Measurements from ENCODE around the gene TIGAR.

The TIGAR gene

DNA sequence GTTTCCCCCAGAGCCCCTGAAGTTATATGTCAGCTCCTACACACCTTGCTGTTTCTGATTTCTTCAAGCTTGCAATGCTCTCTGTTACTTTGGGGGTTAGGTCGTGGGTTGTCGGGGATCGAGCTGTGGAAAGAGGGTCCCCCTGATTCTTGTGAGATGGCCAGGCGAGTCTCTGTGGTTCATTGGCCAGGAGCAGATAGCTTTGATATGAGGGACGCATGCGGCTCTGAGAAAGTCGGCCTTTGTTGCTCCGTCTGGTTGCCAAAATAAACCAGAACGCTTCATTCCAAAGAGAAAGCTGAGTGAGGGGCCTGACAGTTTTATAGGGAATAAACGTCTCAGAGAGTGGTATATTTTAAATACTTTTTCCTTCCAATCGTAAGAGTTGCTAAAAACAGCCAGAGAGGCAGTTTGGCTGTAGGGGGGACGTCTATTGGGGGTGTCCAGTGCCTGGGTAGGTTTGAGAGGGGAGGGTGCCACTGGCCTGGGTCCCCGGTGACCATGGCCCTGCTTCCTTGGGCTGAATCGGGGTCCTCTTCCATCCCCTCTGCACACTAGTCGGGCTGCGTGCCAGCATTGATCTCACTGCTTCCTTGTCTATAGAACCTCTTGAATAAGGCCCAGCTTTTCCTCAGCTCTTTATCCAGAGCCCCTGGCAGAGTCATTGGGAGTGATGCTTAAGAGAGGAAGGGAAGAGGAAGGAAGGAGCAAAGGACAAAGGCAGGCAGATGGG is 28.5 kb upstream of the TIGAR start:
- CTCF ChIA-PET, result no interaction called here
- POLR2A ChIA-PET (ENCODE audit: low non-redundant PET), result no interaction called here
- no peak for DNase-seq (ENCODE audit: low spot score)

DNA sequence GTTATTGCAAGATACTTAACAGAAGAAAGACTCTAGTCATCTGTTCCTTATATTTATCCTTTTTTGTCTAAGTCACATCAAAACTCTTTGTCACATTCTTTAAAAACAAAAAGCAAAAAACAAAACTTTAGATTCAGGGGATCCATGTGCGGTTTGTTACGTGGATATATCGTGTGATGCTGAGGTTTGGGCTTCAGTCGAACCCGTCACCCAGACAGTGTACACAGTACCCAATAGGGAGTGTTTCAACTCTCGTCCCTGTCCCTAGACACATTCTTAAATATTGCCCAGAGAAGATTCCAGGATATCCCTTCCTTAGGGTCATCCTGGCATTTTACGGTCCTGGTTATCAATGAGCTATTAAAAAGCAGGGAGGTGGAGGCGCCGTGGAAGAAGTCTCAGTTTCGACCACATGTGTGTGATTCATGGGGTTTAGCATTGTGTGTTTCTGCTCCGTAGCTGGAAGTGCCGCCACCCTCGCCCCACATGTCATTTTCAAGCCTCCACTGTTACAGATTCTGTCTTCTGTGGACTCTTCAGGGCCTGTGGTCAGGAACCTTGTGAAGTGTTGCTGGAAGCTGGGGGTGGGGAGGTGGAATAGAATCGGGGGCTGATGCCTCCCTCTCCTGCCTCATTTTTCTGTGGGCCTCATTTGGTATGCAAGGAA is 27.6 kb upstream of the TIGAR start:
- ChIA-PET POLR2A (ENCODE audit: low non-redundant PET) (no interaction called here), CTCF (interaction anchor here (0.7 kb wide), 2 partner anchors 16 to 515 kb away, joined by 3 read pairs; no protein-coding TSS in a partner anchor)
- TF ChIP-seq, protein P1, sequence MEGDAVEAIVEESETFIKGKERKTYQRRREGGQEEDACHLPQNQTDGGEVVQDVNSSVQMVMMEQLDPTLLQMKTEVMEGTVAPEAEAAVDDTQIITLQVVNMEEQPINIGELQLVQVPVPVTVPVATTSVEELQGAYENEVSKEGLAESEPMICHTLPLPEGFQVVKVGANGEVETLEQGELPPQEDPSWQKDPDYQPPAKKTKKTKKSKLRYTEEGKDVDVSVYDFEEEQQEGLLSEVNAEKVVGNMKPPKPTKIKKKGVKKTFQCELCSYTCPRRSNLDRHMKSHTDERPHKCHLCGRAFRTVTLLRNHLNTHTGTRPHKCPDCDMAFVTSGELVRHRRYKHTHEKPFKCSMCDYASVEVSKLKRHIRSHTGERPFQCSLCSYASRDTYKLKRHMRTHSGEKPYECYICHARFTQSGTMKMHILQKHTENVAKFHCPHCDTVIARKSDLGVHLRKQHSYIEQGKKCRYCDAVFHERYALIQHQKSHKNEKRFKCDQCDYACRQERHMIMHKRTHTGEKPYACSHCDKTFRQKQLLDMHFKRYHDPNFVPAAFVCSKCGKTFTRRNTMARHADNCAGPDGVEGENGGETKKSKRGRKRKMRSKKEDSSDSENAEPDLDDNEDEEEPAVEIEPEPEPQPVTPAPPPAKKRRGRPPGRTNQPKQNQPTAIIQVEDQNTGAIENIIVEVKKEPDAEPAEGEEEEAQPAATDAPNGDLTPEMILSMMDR (conservative IDR thresholded peaks at IDR 0.05; ENCODE audit: low read depth), result no peak
- DNase-seq (ENCODE audit: low spot score), result no peak
- H3K27ac ChIP-seq, result no peak overlapping the region

More for the DNA sequence above, 28.5 kb upstream of the TIGAR start:
- H3K27ac ChIP-seq, result no peak overlapping the region
- TF ChIP-seq, protein P1 (conservative IDR thresholded peaks at IDR 0.05; ENCODE audit: low read depth), result no peak

DNA sequence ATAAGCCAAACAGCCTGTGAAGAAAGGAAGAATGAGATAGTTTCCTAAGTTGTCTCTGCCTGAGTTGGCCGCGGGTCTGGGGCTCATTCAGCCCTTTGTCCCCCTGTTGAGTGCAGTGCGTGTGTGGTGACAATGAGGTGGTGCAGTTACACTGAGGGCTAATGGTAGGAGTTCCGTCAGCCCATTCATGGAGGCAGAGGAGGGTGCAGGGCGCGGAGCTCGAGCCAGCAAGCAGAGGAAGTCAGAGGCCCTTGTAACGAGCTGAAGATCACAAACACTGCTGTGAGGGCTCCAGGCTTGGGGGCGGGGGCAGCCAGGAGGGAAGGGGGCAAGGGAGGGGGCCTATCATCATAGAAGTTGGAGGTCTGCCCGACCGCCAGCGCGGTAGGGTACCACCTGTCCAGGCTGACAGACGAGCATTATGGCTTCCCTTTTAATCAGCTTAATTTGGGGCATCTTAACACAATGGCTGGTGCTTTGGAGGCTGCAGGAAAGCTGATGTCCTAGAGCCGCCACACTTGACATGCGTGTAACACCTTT is 27.0 kb upstream of the TIGAR start:
- TF ChIP-seq, protein P1 (conservative IDR thresholded peaks at IDR 0.05; ENCODE audit: low read depth), result no peak
- no peak overlapping the region for H3K27ac ChIP-seq
- ChIA-PET CTCF (interaction anchor here (0.7 kb wide), 2 partner anchors 17 to 514 kb away, joined by 3 read pairs; no protein-coding TSS in a partner anchor), POLR2A (ENCODE audit: low non-redundant PET) (no interaction called here)
- DNase-seq (ENCODE audit: low spot score), result no peak

DNA sequence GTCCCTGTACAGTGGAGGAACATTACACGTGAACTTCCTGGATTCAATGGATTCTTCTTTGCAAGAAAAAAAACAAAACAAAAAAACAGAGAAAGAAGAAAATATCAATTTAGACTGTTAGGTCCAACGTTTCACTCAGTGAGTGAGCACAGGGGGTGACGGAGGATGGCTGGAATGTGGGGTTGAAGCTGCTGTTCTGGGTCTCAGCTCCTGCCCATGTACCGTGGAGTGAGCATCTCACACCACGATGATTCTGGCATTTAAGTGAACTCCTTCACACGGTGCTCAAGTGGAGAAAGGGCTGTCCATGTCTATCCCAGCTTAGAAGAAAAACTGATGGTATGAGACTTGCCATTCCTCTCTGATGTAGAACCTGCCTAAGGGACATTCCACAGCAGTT is 24.3 kb upstream of the TIGAR start:
- DNase-seq (ENCODE audit: low spot score), result no peak
- POLR2A ChIA-PET (ENCODE audit: low non-redundant PET), result no interaction called here
- TF ChIP-seq, protein P1 (conservative IDR thresholded peaks at IDR 0.05; ENCODE audit: low read depth), result no peak
- no peak overlapping the region for H3K27ac ChIP-seq
- CTCF ChIA-PET, result interaction anchor here (0.7 kb wide), 1 partner anchor 10 kb away, joined by 3 read pairs; no protein-coding TSS in a partner anchor

DNA sequence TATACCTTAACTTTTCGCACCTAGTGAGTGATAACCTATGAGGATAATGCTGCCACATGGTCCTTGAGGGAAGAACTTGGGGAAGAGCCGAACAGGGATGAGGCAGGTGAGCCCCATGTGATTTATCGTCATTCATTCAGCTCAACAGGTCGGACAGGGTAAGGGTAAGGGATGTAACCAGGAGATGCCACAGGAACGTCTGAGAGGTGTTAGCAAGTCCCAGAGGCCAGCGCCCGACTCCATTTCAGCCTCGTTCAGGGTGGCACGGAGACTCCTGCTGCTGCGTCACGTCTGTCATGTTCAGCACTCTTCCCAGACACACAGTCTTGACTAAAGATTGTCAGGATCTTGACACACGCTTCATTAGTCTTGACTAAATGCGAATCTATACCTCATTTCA is 23.4 kb upstream of the TIGAR start:
- CTCF ChIA-PET, result interaction anchor here (0.6 to 0.7 kb wide), 2 partner anchors 28 to 180 kb away, joined by 3 to 4 read pairs; no protein-coding TSS in a partner anchor
- TF ChIP-seq, protein P1 (conservative IDR thresholded peaks at IDR 0.05; ENCODE audit: low read depth), result no peak
- H3K27ac ChIP-seq, result no peak overlapping the region
- no peak for DNase-seq (ENCODE audit: low spot score)
- POLR2A ChIA-PET (ENCODE audit: low non-redundant PET), result no interaction called here

DNA sequence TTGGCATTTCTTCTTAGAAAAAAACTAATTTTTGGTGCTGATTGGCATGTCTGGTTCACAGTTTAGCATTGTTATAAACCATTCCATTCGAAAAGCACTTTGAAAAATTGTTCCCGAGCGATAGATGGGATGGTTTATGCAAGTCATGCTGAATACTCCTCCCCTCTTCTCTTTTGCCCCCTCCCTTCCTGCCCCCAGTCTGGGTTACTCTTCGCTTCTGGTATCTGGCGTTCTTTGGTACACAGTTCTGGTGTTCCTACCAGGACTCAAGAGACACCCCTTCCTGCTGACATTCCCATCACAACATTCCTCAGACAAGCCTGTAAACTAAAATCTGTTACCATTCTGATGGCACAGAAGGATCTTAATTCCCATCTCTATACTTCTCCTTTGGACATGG is 20.1 kb upstream of the TIGAR start:
- no peak overlapping the region for H3K27ac ChIP-seq
- DNase-seq (ENCODE audit: low spot score), result no peak
- TF ChIP-seq, protein P1 (conservative IDR thresholded peaks at IDR 0.05; ENCODE audit: low read depth), result no peak
- ChIA-PET CTCF (no interaction called here), POLR2A (ENCODE audit: low non-redundant PET) (no interaction called here)
